Forelimb muscle (tissue), 1 donor: ENCODE measurements around the gene CFAP161. TPM values are rescaled to one million over a fixed set of nuclear protein-coding genes. Genes with fewer than 3 reads are reported as not detected.
A peak's percentile ranks its signal among the peaks of the same experiment; 100 is the strongest.

Source experiments
- DNase-seq: peaks from one replicate; pipeline ENCODE4 v3.0.0-alpha.2; 2013; ENCODE audit warnings: low read depth
- polyA plus RNA-seq: library from polyadenylated mRNA; unstranded; fragments of 120-200 nt; gene quantifications from one replicate; pipeline ENCODE4 v1.2.1, GENCODE V29; 2013; ENCODE audit not compliant: insufficient read length

The CFAP161 gene
- polyA plus RNA-seq, result 0.37 TPM

- peak; percentile 24 for DNase-seq
These were observed at the start of gene CFAP161 for GRCh38 chr15:81133782-81134461. Gene CFAP161, plus strand, starts transcription at chr15:81134270. Its CDS starts 60 bp downstream, at chr15:81134330.

- no peak for DNase-seq
These were observed 49.4 kb upstream of the CFAP161 start for GRCh38 chr15:81084716-81085115.

GRCh38 chr15:81085213-81085612 is 48.9 kb upstream of the CFAP161 start:
- DNase-seq, result no peak

- no peak for DNase-seq
These were observed 48.2 kb upstream of the CFAP161 start for GRCh38 chr15:81085898-81086297.

- DNase-seq, result no peak
These were observed 47.0 kb upstream of the CFAP161 start for GRCh38 chr15:81087066-81087465.

DNA sequence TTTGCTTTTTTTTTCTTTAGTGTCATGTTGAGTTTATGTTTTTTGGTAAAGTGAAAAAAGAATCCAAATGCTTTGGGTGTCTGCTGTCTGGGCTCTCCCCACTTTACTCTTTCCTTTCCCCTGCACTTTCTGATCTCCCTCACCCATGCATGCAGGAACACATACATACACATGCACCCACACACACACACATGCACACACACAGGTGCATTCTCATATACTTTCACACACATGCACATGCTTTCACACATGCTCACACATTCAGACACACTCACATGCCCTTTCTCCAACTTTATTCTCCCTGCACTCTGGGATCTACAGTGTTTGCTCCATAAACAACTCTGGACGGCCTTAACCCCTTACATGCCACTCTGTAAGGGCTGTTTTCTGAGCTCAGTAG is 46.4 kb upstream of the CFAP161 start:
- DNase-seq, result no peak

DNA sequence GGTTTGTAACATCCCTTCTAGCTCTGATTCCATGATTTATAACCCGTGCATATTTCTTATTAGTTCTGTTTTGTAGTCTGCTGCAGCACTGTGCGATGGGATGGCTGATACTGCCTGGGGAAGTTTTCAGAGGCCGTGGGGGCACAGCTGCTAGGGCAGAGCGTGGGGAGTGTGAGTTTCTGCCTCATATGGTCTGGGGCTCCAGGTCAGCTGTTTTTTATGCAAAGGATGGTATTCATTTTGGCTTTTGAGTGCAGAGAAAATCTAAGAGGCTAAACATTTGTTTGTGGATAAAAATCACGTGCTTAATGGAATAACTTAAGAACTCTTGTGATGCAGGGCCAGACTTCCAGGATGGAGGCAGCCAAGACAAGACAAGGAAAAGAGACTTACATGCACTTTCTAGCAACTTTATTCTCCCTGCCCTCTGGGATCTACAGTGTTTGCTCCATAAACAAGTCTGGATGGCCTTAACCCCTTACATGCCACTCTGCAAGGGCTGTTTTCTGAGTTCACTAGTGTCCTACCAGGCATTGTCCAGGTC is 45.5 kb upstream of the CFAP161 start:
- DNase-seq, result no peak

- DNase-seq, result no peak
These were observed 42.0 kb upstream of the CFAP161 start for GRCh38 chr15:81091889-81092558.

GRCh38 chr15:81092559-81092902 is 41.5 kb upstream of the CFAP161 start:
- no peak for DNase-seq

GRCh38 chr15:81093961-81094360 is 40.1 kb upstream of the CFAP161 start:
- no peak for DNase-seq

- no peak for DNase-seq
These were observed 38.2 kb upstream of the CFAP161 start for GRCh38 chr15:81095690-81096365.

- DNase-seq, result no peak
These were observed 37.7 kb upstream of the CFAP161 start for GRCh38 chr15:81096398-81096797.

DNA sequence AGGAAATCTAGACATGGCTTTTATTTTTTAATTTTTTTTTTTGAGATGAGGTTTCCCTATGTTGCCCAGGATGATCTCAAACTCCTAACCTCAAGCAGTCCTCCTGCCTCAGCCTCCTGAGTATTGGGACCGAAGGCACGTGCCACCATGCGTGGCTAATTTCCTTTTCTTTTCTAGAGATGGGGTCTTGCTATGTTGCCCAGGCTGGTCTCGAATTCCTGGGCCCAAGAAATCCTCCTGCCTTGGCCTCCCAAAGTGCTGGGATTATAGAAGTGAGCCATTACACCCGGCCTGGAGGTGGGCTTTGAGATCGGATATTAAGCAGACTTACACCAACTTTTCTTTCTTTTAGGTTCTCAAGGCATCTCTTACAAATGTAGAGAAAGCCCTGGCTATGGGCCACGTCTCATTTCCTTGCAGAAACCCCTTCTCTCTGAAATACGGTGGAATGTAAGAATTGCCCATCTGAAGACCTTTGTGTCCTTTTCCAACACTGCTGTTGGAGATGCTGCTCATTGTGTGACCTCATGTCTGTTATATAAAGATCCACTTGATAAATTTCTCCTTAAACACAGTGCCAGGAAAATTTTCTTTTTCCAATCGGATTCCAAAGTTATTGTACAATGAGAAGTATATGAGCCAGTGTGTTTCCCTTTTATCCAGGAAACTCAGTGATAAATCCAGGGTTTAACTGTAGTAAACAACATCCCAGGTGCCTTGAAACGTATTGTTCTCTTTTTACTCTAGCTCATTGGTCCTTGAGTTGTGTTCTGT is 36.8 kb upstream of the CFAP161 start:
- no peak for DNase-seq

GRCh38 chr15:81097890-81098280 is 36.2 kb upstream of the CFAP161 start:
- DNase-seq, result no peak

DNA sequence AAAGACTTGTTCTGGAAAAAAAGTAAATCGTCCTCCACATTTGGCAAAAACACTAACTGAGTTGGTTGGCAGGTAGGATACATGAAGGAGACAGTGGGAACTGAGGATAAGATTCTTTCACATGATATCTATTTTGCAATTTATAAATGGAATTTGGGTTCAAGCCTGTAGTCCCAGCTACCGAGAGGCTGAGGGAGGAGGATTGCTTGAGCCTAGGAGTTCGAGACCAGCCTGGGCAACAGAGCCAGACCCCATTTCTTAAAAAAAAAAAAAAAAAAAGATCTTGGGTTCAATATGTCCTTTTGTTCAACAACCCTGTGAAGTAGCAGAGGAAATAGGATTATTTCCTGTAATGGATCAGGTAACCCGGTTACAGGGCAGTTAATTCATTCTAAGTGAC is 35.7 kb upstream of the CFAP161 start:
- no peak for DNase-seq

GRCh38 chr15:81098861-81099651 is 35.0 kb upstream of the CFAP161 start:
- DNase-seq, result no peak

DNA sequence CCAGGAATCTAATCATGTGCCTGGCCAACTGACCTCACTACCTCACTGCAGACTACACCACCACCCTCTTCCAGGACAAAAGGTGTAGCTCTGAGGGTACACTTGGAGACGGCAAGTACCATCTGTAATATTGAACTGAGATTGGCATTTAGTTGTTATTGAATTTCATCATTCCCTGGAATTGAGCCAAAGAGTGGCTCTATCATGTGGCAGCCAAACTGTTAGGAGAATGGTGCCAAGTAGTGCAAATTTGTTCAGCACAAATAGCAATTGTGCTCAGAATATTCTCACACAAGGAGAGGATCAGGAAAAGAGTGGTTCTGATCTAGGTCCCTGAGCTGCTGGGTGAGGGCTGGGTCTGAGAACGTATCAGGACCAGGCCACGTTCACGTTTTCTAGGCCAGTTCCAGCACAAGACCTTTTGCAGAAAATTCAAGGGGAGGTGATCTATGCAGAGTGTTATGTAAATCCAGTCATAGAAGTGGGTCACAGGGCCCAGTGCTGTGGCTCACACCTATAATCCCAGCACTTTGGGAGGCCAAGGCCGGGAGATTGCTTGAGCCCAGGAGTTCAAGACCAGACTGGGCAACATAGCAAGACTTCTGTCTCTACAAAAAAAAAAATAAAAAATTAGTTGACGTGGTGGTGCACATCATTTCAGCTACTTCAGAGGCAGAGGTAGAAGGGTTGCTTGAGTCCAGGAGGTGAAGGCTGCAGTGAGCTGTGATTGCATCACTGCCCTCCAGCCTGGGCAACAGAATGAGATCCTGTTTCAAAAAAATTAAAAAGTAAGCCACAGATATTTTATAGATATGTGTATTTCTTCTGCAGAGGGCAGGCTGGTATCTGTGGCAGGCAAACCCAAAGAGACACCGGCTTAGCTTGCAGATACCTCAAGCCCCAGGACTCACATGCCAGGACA is 31.9 kb upstream of the CFAP161 start:
- no peak for DNase-seq

- DNase-seq, result no peak
These were observed 30.2 kb upstream of the CFAP161 start for GRCh38 chr15:81103857-81104256.

DNA sequence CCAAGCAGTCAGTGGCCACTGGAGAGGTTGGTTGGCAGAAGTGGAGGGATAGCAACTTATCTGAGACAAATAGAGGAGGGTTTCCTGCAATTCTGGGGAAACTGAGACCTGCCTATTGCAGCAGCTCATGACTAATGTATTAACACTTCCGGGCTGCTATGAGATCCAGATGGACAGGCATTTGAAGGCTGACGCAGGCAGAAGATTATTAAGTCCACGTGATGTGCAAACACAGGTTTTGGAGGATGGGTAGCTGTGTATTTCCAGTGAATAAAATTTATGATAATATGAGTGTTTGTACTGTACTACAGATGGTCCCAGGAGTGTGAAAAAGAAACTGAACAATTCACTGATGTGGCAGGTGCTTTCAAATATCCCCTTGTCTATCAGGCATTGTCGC is 28.5 kb upstream of the CFAP161 start:
- no peak for DNase-seq

DNA sequence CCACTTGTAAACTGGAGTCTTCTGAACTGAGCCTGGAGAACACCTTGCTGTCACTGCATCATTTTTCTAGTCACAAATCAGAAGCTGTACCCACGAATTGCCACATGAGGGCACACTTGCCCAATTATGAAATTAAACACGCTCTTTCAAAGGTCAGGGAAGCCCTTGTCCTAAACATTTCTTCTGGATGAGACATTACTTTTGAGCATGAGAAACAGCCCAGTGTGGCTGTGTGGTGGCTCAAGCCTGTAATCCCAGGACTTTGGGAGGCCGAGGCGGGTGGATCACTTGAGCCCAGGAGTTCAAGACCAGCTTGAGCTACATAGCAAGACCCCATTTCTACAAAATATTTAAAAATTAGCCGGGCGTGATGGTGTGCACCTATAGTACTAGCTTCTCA is 27.5 kb upstream of the CFAP161 start:
- no peak for DNase-seq
